Adipose tissue (tissue), 3 donors: ENCODE data around the gene CYBA. TPM values are rescaled to one million over a fixed set of nuclear protein-coding genes. Genes with fewer than 3 reads are reported as not detected.
"Not testable (repeated sequence)": the region's sequence is repeated elsewhere in the genome, so short reads cannot be mapped to it uniquely, and the experiment has no call there.

Experiments
- H3K27ac ChIP-seq: one replicate; pipeline ENCODE4 v1.5.1; 2013; ENCODE audit warnings: low read depth, low read length
- WGBS, 3 donors: extraction: QIAGEN DNeasy Blood & Tissue Kit; methylation state at CpG; one replicate each; pipeline ENCODE4 v1.1.7; 2013; 5-methylcytosine and 5-hydroxymethylcytosine counted together
- polyA plus RNA-seq, 3 donors: library from polyadenylated mRNA; stranded (reverse); fragments of 200-250 nt; gene quantifications; one replicate each; pipeline ENCODE4 v1.2.3, GENCODE V29; 2013
- donor health status: healthy with polysubstance abuse.
- donor health status: Bipolar disorder and iron deficiency.
- donor health status: healthy.

Gene CYBA
- polyA plus RNA-seq, 3 donors, result 70.7 to 195 (median 93.1) TPM

DNA sequence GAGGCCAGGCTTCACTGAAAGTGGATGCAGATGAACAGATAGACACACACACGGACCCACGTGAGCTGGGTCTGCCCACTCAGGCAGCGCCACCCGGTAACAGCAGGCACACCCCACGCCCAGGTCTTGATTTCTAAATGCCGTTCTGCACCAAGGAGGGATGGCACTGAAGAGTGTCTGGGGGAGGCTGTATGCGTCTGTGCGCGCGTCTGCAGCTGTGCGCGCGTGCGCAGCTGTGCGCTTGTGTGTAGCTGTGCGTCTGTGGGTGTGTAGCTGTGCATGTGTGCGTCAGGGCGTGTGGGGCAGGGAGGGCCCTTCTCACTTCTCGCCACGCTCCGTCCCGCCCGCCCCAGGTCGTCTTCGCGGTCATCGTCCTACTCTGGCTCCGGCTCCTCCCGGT lies 28.0 kb downstream of the CYBA start:
- H3K27ac ChIP-seq, result no peak overlapping the region
- 95 to 98% (median 96%) methylated on average over 29 of the region's 29 CpGs for WGBS, 3 donors

DNA sequence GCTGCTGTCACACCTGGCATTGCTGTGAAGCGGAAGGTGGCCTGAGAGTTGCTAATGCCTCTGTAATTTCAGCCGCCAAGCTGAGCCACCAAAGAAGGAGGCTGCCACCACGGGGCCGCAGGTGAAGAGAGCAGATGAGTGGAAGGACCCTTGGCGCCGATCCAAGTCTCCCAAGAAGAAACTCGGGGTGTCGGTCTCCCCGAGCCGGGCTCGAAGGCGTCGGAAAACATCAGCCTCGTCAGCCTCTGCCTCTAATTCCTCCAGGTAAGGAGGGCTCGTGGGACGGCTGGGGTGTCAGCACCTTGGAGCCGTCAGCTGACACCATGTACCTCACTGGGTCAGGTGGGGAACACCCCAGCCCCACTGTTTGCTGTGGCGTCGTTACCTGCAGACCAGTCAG lies 28.7 kb downstream of the CYBA start:
- WGBS, 3 donors, result 88 to 93% (median 89%) methylated on average over 19 of the region's 19 CpGs
- H3K27ac ChIP-seq, result no peak overlapping the region

DNA sequence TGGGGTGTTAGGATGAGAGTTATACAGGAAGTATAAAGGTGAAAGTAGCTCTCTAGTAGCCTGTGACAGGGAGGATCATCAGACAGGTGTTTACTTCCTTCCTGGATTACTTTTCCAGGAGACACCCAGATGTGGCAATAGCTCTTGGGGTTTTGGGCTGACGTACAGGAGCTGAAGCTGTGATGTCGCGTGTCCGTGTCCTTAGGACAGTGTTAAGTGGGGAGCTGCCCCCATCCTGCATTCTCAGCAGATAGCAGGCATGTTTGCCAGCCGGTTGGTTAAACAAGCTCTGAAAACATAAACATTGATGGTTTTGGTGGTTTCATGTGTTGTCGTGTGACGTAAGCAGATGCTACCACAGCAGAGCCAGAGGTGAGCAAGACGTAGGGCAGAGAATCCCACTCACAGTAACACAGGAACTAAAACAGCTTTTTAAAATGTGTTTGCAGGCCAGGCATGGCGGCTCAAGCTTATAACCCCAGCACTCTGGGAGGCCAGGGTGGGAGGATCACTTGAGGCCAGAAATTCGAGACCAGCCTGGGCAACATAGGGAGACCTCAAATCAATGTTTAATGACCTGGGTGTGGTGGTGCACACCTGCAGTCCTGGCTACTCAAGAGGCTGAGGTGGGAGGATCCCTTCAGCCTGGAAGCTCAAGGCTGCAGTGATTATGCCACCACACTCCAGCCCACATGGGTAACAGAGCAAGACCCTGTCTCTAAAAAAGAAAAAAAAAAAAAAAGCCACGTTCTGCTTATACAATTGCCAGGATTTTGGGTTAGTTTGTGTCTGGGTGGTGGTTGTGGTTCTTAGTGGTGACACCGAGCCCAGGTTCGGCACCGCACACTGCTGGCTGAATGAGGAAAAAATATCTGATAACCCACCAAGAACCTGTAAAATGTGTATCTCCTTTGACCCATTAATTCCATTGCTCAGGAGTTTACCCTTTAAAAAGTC lies 30.7 kb downstream of the CYBA start:
- H3K27ac ChIP-seq, result no peak overlapping the region
- WGBS, 3 donors, result 89 to 94% (median 90%) methylated on average over 14 of the region's 14 CpGs

DNA sequence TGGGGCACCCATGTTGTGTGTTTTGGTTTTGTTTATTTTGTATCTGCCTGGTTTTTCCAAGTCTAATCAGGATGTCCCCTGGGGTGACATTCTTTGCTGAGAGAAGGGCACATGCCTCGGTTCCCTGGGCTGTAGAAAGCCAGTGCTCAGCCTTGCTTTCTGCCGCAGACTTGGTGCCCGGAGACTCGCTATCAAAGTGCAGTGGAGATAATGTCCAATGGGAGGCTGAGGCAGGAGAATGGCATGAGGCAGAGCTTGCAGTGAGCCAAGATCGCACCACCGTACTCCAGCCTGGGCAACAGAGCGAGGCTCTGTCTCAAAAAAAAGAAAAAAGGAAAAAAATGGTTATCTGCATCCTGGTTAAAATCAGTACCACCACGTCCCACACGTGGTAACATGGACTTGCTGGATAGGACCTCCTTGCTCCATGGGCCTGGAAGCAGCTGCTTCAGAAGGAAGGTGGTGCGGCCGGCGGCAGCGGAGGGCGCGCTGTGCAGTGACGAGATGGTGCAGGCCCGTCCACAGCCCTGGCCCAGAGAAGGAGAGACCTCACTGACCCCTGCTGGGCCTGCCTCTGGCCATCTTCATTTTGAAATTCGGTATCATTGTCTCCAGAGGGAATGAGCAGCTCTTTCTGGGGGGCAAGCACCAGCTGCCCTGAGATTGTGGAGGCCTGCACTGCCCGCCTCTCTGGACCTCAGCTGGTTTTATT lies 31.7 kb downstream of the CYBA start:
- H3K27ac ChIP-seq, result no peak overlapping the region
- 88 to 94% (median 88%) methylated on average over 18 to 19 of the region's 19 CpGs for WGBS, 3 donors

DNA sequence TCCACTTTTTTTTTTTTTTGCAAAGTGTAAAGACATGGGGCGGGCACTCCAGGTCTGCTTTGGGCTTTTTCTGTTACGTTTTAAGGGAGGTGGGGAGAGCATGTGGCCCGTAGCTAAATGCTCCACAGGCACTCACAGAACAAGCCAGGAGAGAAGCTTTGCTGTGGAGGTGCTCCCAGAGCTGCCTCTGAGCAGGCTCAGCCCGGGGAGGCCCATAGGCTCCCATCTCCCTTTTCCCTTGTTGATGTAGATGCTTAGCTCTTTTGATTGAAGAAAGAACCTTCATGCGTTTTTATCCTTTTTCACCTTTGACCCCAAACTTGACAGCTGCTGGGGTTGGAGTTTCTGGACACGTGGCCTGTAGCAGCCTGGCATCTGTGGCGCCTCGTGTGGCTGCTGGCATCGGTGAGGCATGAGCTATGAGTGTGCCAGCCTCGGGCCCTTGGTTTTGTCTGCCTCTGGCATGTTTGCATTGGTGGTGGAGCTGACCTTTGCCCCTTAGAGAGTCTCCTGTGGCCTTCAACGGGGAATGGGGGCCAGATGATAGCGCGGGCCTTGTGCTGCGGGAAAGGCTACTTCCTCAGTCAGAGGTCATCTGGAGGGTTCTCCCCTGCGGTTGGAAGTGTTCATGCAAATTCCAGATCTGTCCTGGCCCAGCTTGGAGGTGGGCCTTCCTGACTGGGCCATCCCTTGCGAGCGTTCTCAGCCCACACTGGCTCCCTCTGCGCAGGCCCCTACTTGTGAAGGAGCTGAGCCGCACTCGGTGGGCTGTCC lies 32.5 kb downstream of the CYBA start:
- 66 to 81% (median 74%) methylated on average over 20 of the region's 20 CpGs for WGBS, 3 donors
- H3K27ac ChIP-seq, result no peak overlapping the region

DNA sequence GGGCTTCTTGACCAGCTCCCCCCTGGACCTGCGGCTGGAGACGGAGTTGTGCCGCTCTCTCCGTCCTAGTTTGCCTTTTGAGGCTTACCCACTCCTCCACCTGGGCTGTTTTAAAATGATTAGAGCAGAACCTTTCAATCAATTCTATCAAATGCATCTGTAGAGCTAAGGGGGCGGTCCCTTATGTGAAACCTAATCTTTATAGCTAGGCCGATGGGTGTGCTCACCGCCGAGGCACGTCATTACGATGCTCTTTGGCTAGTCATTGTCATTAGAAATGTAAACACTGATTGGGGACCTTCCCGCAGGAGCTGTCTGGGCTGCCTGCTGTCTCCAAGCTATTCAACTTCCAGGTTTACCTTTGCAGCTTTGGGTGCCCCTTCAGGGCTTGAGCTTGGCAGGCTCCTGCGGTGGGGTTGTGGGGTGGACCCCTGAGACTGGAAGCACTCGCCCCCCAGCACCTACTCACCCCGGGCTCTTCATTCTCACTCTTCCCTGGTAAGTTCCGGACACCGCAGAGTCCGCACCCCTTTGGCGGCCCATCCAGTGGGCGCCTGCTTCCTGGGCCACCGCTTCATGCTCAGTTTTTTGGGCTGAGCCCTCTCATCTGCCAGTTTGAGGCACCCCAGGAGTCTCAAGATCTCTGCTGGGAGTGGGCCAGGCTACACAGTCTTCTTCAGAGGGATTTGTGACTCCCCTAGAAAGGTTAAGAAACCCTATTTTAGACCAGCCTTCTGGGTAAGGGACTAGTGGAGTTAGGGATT lies 33.4 kb downstream of the CYBA start:
- no peak overlapping the region for H3K27ac ChIP-seq
- 78 to 93% (median 91%) methylated on average over 20 of the region's 20 CpGs for WGBS, 3 donors

DNA sequence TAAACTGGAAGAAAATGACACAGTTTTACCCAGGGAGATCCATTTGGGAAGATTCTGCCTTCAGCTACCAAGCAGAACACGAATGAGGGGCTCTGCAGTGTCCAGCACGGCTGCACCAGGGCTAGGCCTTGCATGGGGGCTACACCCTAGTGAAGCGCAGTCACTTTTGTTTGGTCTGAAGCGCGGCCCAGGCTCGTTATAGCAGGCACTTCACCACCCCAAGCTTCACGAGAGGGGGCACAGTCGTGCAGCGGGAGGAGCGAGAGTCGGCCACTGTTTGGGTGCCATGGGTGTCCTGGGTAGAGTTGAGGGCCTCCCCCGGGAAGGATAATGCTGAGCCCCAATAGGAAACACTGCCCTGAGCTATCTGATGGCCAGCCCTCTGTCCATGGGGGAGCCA lies 34.1 kb downstream of the CYBA start:
- WGBS, 3 donors, result 68 to 95% (median 86%) methylated on average over 12 of the region's 12 CpGs

DNA sequence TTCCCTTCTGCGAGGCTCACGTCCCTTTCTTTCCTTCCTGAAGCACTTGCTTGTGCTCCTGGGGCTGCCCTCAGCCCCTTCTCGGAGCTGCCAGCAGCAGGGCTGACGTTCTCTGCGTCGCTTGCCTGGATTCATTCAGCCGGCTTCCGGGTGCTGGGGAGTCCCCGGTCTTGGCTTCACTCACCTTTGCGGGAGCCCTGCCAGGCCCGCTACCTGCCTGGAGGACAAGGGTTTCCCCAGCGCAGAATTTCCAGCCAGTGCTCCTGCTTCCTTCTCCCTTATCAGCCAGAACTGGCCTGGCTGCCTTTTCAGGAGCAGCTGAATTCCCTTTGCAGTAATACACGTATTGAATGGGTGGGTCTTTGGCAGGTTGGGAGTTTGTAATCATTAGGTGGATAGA lies 34.5 kb downstream of the CYBA start:
- WGBS, 3 donors, result 34 to 82% (median 72%) methylated on average over 13 of the region's 13 CpGs
- H3K27ac ChIP-seq, result no peak overlapping the region

More for the DNA sequence above, 34.1 kb downstream of the CYBA start:
- H3K27ac ChIP-seq, result no peak overlapping the region

DNA sequence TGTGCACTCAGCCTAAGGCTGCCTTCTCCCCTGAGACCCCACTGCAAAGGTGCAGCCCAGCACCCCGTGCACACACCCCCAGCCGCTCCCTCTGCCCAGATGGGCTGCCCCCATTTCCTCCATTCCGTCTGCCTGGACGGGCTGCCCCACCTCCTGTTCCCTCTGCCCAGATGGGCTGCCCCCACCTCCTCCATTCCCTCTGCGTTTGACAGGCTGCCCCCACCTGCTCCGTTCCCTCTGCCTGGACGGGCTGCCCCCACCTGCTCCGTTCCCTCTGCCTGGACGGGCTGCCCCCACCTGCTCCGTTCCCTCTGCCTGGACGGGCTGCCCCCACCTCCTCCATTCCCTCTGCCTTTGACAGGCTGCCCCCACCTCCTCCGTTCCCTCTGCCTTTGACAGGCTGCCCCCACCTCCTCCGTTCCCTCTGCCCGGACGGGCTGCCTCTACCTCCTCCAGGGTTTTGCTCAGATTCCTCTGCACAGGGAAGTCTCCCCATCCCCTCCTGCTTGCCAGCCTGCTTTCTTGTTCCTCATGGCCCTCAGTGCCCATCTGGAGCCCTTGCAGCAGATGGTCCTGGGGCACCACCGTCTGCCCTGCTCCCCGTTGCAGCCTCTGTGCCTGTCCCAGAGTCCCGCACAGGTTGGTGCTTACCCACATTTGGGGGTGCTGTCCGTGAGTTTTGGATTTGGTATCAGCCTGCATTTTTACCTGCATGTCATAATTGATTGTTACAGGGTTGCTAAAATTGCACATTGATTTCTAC lies 35.9 kb downstream of the CYBA start:
- WGBS, 3 donors, result 54 to 92% (median 90%) methylated on average over 19 of the region's 19 CpGs
- H3K27ac ChIP-seq, result no peak overlapping the region

DNA sequence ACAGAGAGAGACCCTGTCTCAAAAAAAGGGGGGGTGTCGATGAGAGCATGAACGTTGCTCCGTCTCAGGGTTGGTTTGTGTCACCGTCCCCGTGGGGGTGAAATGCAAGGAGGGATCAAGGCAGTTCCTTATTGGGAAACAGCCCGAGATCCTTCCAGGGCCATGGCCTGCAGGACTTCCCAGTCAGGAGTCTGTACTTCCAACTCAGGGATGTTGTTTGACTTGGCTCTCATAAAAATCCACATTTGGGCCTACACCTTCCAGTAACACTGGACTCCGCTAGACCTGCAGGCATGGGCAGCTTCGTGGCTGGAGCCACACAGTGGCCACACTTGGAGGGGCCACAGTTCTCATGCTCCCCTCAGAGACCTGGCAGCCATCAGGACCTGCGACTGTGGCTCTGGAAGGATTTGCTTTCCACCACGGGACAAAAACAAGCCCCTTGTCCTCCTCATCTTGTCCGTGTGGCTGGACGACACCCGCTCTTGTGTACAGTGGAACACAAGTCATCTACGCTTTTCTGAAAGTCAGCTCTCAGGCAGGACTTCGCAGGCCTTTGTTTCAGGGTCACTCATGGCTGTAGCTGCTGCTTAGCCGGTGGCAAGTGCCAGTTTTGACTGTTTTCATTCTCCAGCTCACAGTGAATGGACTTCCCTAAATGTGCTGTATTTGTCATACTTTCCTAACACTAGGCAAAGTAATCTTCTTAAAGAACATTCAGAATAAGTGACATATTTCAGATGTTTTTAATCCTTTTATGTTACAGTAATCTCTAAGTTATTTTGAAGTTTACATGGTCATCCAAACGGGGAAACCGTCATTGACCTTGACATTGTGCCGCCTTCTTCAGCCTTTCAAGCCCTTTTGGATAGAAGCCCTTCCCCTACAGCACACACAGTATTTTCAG lies 36.7 kb downstream of the CYBA start:
- 58 to 85% (median 82%) methylated on average over 19 of the region's 19 CpGs for WGBS, 3 donors
- H3K27ac ChIP-seq, result no peak overlapping the region

DNA sequence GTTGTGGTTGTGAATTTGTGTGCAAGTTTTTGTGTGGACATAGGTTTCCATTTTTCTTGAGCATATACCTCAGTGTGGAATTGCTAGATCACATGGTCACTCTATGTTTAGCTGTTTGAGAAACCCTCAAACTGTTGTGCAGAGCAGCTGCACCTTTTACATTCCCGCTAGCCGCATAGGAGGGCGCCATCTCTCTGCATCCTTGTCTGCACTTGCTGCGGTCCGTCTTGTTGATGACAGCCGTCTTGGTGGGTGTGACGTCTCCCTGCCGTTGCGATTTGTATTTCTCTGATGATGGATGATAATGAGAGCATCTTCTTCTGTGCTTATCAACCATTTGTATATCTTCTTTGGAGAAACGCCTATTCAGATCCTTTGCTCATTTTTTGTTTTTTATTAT lies 37.6 kb downstream of the CYBA start:
- 87 to 95% (median 88%) methylated on average over 10 of the region's 10 CpGs for WGBS, 3 donors
- H3K27ac ChIP-seq, result no peak overlapping the region

DNA sequence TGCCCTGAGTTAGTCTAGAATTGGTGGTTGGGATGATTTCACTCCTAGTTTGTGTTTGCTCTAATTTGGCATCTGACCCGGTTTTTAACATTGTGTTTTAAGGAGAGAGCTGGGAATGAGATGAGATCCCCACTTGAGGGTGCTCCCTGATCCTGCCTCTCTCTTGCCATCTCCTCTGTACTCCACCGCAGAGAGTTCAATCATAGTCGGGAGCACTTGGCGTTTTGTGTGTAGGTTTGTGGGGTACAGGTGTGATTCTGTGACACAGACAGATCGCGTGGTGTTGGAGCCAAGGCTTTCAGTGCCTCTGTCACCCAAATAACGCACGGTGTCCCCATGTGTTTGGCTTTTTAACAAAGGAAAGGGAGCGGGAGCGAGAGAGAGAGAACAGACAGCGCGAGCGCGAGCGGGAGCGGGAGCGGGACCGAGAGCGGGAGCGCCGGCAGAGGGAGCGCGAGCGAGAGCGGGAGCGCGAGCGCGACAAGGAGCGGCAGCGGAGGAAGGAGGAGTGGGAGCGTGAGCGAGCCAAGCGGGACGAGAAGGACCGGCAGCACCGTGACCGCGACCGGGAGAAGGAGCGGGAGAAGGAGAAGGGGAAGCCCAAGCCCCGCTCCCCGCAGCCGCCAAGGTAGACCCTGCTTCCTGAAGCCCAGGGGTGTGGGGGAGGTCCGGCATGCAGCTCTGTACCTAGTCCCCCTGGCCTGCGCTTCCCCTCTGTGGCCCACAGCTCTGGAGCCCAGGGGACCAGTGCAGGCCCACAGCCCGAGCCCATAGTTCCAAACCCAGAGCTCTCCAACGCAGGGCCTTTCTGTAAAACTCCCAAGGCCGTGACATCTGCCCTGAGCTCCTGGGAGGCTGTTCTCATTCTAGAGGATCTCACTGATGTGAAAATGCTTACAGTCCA lies 39.7 kb downstream of the CYBA start:
- WGBS, 3 donors, result 88 to 90% (median 89%) methylated on average over 49 of the region's 49 CpGs
- H3K27ac ChIP-seq, result no peak overlapping the region

DNA sequence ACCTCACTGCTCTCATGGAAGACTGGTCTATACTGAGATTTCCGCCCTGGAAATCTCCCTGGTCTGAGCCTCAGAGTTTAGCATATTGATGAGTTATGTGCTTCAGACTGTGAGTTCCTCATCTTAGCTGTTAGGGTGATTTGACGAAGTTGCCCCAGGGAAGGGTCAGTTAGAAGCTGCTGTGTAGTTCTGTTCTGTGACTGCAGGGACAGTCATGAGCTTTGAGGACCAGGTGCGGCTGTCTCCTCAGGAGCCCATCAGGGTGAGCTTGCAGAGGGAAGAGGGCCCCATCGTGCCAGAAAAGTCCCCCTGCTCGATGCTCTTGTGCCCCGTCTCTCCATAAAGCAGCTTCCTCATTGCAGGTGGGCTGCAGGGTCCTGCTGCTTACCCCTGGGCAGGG lies 40.8 kb downstream of the CYBA start:
- 89 to 94% (median 90%) methylated on average over 6 of the region's 6 CpGs for WGBS, 3 donors
- no peak overlapping the region for H3K27ac ChIP-seq

DNA sequence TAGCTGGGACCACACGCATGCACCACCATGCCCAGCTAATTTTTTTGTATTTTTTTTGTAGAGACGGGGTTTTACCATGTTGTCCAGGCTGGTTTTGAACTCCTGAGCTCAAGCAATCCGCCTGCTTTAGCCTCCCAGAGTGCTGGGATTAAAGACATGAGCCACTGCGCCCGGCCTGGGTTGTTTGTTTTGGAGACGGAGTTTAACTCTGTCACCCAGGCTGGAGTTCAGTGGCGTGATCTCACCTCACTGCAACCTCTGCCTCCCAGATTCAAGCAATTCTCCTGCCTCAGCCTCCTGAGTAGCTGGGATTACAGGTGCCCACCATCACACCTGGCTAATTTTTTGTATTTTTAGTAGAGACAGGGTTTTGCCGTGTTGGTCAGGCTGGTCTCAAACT lies 41.4 kb downstream of the CYBA start:
- not testable (repeated sequence) for H3K27ac ChIP-seq
- 93 to 96% (median 94%) methylated on average over 8 of the region's 8 CpGs for WGBS, 3 donors

DNA sequence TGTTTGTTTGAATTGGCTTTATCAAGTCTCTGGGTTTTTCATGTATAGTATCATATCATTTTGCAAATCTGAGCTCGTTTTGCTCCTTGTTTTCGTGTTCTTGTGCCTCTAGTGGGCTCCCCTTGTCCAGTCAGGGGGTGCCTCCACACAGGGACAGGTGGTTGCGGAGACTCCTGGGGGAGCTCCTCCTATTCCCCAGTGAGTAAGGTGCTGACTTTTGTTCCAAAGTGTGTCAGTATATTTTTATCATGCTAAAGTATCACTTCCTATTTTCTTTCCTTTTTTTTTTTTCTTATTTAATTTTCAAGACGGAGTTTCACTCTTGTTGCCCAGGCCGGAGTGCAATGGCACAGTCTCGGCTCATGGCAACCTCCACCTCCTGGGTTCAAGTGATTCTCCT lies 42.8 kb downstream of the CYBA start:
- WGBS, 3 donors, result 89 to 91% (median 89%) methylated on average over 6 of the region's 6 CpGs

More for the DNA sequence above, 42.8 kb downstream of the CYBA start:
- no peak overlapping the region for H3K27ac ChIP-seq
